ENCODE measurements around the gene VWA2.

DNA sequence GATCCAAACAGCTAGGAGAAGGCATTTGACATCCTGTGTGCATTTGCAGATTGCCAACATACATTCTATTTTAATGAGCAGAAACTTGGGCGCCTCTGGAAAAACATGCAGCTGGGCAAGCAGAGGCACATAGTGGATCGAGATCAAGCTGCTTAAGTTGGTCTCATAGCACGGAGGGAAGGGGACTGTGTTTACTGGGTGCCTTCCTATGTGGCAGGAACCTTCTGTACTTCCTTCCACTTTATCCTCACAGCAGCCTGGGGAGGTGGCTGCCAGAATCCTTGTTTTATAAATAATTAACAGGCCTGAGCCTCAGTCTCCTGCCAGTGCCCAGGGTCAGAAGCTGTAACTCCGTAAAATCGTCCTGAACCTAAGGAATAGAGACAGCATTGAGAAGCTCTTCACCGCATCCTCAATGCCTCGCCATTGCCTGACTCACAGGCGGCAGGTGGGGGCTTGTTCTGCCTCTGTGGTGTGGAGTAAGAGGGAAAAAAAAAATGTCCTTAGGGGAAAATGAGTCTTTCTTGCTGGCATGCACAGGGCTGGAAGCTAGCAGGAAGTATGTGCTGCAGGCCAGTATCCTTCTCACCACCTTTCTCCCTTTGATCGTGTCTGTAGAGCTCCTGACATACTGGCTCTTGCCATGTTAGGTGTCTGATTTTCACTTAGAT lies 6.2 kb downstream of the VWA2 start:
- no peak for TF ChIP-seq CTCF (optimal IDR thresholded peaks at IDR 0.05 in 1 of 3, IDR thresholded peaks at IDR 0.05 in 1 of 3, conservative IDR thresholded peaks at IDR 0.05 in 1 of 3; ENCODE audit: extremely low read depth in 1 of 3, insufficient read depth in 2 of 3, low read length in 3 of 3)
- no peak for TF ChIP-seq EZH2 (IDR thresholded peaks at IDR 0.05; ENCODE audit: low read length)

All from keratinocyte (primary cell).